Epithelial cell of prostate (primary cell): ENCODE data around the gene THSD4.
A peak's percentile ranks its signal among the peaks of the same experiment; 100 is the strongest.

Experiments used
- DNase-seq: peaks from one replicate; pipeline ENCODE4 v3.0.0-alpha.2; 2011; ENCODE audit warnings: low read depth, low spot score
- H3K27ac ChIP-seq: fragments of 450-650 bp; 2 replicates; pipeline ENCODE4 v1.5.1; 2017; ENCODE audit warnings: mild to moderate bottlenecking

Gene THSD4

GRCh38 chr15:71572452-71573053 is 457.3 kb downstream of the THSD4 start:
- peak overlapping the region; percentile 66 for H3K27ac ChIP-seq
- peak; percentile 65 for DNase-seq

GRCh38 chr15:71573599-71573998 is 458.3 kb downstream of the THSD4 start:
- no peak for DNase-seq
- peak overlapping the region; percentile 66 for H3K27ac ChIP-seq

GRCh38 chr15:71575474-71576045 is 460.3 kb downstream of the THSD4 start:
- DNase-seq = no peak
- no peak overlapping the region for H3K27ac ChIP-seq

- no peak overlapping the region for H3K27ac ChIP-seq
- DNase-seq = no peak
These were observed 461.8 kb downstream of the THSD4 start for GRCh38 chr15:71577071-71577470.

DNA sequence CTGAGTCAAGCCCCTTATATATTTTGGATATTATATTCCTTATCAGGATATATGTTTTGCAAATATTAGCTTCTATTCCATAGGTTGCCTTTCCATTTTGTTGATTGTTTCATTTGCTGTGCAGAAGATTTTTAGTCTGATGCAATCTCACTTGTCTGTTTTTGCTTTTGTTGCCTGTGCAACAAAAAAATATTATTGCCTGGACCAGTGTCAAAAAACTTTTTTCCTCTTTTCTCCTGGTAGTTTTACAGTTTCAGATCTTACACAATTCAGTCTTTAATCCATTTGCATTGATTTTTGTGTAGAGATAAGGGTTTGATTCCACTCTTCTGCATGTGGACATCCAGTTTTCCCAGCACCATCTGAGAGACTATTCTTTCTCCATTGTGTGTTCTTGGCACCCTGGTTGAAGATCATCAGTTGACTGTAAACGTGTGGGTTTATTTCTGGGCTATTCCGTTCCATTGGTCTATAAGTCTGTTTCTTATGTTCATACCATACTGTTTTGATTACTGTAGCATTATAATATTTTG is 466.2 kb downstream of the THSD4 start:
- no peak overlapping the region for H3K27ac ChIP-seq
- DNase-seq = no peak

GRCh38 chr15:71585159-71585558 is 469.9 kb downstream of the THSD4 start:
- H3K27ac ChIP-seq = no peak overlapping the region

GRCh38 chr15:71586463-71586862 is 471.2 kb downstream of the THSD4 start:
- no peak overlapping the region for H3K27ac ChIP-seq
- DNase-seq = no peak

More at GRCh38 chr15:71585159-71585558, 469.9 kb downstream of the THSD4 start:
- DNase-seq = no peak

DNA sequence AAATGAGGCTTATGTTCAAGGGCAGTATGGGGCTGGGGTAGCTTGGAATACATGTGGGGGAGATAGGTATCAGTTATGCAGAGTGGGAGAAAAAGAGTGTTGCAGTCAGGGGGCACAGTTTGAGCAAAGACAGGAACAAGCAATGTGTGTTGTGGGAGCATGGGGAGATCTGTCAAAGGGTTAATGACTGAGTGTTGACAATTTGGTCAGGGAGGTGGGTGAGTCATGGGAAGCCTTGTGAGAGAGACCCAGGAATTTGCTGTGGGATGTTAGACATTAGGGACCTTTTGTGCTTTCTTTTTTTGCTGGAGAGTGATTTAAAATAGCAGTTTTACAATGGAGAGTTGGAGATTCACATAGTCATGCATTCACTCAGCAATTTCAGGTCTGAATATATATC is 473.5 kb downstream of the THSD4 start:
- DNase-seq = no peak
- no peak overlapping the region for H3K27ac ChIP-seq

DNA sequence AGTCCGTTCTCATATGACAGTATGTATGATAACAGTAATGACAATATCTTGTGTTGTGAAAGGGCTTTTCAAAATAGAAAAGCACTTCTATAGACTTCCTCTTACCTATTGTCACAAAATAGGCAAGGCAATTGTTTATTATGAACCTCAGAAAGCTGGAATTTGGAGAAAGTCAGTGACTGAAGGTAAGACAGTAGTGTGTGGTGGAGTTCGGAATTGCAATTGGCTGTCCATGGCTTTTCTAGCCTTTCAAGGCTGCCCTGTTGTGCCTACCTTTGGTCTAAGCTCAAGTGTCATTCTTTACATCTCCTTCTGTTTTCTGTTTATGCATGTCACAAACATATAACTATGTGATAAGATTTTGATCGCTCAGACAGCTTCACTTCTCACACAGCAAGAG is 475.8 kb downstream of the THSD4 start:
- DNase-seq = no peak
- H3K27ac ChIP-seq = no peak overlapping the region

- DNase-seq = no peak
- no peak overlapping the region for H3K27ac ChIP-seq
These were observed 476.9 kb downstream of the THSD4 start for GRCh38 chr15:71592203-71592602.

DNA sequence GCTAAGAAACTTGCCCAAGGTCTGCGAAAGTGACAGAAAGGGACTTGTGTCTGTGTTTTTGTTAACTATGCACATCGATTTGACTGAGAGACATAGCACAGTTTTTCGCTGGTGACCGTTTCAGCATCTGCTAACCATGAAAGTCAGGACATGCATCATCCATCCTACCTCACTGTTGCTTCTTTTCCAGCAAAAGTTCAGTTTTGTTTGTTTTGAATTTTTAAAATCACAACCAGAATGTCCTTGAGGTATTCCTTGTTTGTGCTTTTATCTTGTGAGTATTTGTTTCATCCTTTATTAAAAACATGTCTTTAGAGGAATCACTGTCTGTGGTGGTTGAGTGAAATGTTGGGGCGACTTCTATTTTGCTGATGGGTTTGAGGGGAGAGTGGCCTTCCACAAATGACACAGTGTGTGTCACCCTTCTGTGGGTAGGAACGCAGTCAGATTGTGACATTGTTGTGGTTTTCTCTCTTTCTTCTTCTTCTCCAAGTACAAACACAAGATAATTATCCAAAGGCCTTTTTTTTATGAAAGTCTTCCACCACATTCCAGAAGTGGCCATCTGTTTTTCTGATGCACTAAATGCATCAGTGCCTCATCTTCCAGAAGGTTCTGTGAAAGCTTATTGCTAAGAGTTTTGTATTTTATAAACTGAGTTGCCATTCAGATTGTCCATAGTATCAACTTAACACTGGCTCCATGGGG is 480.7 kb downstream of the THSD4 start:
- no peak for DNase-seq
- H3K27ac ChIP-seq = no peak overlapping the region

DNA sequence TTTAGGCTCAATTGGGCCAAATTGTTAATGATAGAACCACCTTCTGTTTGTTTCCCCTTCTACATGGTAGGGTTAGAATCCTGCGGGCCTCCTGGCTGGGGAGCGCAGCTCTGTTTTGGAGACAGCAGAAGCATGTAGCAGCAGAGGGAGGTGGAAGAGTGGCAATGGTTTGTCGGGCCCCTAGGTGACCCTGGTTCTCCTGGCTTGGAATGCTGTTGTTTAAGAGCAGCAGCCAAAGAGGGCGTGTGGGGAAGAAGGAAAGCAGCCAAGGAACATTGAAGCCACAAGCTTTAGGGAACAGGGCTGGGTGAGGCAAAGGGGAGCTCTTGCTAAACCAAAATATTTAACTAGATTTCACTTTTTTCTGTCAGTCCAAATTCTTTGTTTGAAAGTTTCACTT is 481.4 kb downstream of the THSD4 start:
- no peak overlapping the region for H3K27ac ChIP-seq

GRCh38 chr15:71597126-71597525 is 481.9 kb downstream of the THSD4 start:
- H3K27ac ChIP-seq = no peak overlapping the region
- DNase-seq = no peak

More for the DNA sequence above, 481.4 kb downstream of the THSD4 start:
- no peak for DNase-seq

DNA sequence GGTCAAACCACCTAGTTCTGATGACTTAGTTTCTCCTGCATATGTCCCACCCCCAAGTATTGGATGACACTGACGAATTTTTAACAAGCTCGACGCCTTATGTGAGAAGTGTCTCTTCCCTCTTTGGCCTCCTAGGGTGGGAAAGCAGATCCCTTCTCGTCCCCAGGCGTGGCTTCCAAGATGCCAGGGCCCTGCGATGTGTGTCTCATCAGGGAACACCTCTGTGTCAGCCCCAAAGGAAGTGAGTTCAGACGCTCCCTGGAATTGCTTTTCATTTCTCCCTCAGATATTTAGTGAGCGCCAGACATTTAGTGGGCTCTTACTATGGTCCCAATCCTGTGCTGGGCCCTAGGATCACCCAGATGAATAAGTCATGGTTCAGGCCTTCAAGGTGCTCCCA is 482.4 kb downstream of the THSD4 start:
- DNase-seq = no peak
- H3K27ac ChIP-seq = no peak overlapping the region

DNA sequence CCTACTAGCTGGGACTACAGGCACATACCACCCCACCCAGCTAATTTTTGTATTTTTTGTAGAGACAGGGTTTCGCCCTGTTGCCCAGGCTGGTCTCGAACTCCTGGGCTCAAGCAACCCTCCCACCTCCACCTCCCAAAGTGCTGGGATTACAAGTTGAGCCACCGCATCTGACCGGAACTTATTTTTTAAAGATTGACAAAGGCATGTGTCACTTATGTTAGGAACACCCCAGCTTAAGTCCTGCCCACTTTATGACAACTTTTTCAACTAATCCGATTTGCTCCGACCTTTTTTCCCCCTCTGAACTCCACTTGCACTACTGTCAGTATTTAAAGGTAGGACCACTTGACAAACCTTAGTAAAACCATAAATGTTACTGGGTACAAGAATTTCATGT is 483.5 kb downstream of the THSD4 start:
- DNase-seq = no peak
- no peak overlapping the region for H3K27ac ChIP-seq

DNA sequence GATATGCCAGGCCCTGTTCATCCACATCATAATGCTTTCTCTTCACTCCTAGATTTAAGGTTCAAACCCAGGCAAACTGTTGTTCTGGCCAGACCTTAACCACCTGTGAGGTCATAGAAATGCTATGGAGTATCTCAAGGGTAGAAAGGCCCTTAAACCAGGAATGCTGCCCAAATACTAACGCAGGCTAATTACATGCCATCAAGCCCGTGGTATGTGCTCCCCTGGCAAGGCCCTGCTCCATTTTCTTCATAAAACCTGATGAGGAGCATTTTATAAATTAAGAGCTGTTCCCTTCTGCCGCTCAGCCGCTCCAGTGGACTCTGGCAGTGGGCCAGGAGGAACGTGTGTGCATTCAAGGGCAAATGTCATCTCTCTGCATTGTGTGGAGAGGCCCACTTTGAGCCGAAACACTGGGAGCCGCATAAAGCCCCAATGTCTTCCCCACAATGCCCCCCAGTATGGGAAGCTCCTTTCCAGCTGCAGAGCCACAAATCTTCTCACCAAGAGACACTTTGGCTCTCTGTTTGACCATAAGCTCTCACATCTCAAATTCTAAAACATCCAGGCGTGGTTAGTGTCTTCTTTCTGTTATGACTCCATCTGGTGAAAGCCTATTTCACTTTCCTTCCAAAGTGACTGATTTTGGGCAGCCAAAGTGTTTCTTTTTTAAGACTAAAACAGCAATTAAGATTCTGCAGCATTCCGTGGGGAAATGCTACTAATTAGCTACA is 484.3 kb downstream of the THSD4 start:
- H3K27ac ChIP-seq = no peak overlapping the region
- DNase-seq = no peak

DNA sequence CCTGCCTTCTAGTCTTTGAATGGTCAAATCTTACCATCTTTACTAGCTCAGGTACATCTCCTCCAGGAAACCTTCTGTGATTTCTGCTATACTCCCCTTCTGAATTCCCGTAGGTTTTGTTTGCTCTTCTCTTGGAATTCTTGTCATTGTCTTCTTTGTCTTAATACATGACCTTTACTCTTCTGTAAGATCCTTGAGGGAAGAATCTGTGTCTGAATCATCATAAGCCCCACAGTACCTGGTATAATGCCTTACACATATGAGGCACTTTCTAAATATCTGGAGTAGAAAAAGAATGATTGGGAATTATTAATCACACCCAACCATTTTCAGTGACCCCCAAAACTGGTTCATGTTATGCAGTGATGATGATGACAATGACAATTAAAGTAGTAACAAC is 485.0 kb downstream of the THSD4 start:
- H3K27ac ChIP-seq = no peak overlapping the region
- DNase-seq = no peak

DNA sequence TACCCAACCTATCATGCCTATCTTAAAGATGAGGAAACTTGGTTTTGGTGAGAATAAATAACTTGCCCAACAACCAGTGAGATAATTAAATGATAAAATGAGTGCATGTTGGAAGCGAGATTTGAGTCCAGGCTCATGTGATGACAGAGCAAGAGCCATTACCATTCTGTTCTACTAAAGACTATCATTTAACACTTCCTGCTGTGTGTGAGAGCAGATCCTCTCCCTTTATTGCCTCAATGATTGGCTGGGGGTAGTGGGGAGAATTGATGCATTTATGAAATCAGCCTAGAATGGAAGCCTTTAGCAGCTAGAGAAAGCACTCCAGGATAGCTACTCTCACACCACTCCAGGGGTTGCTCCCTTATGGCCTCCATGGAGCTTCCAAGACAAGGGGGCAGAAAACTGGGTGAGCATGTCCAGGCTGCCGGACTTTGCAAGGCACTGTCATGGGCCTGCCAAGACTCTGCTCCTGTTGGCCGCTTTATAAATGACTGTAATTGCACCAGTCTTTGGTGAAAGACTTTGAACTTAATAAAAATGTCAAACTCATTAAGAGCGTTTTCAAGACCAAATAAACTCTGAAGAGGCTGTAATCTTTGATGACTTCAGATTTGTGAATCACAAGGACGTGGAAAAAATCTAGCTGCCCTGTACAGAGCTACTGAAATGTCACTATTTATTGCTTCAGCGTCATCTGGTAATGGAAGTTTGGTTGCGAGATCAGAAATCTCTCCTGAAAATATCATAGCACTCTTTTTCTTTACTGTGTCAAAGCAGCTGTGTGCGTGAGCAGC is 486.0 kb downstream of the THSD4 start:
- no peak for DNase-seq
- H3K27ac ChIP-seq = no peak overlapping the region

GRCh38 chr15:71603379-71603778 is 488.1 kb downstream of the THSD4 start:
- H3K27ac ChIP-seq = no peak overlapping the region
- DNase-seq = no peak

DNA sequence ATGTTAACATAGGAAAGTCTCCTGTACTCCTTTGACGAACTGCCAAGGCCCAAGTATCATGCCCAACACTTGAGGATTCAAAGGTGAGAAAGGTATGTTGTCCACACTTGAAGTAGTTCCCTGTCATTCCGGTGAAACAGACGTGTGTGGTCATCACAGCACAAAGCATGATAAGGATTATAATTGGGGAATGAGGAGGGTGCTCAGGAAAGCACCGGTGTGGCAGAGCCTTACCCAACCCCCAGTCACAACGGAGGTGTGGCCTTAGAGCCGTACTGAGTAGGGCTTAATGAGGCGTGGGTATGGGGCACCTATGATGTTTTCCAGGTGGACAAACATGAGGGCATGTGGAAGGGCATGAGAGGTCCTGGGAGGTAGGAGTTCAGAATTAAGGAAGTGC is 492.1 kb downstream of the THSD4 start:
- no peak for DNase-seq
- no peak overlapping the region for H3K27ac ChIP-seq
